Thyroid gland (tissue), 4 donors: ENCODE data around the gene LKAAEAR1. TPM values are rescaled to one million over a fixed set of nuclear protein-coding genes. Genes with fewer than 3 reads are reported as not detected.

Experiments used
- DNase-seq, 2 donors: peaks; one replicate each; pipeline ENCODE4 v3.0.0-alpha.2; 2019
- H3K27ac ChIP-seq, 3 donors: fragments of 200-600 bp; sonication (generic); 1 replicate in 2 of 3; 2 replicates in 1 of 3; pipeline ENCODE4 v1.5.1; 2016 to 2019; ENCODE audit warnings: mild to moderate bottlenecking in 1 of 3, moderate library complexity in 1 of 3
- H3K27me3 ChIP-seq: fragments of 200-600 bp; sonication (generic); one replicate; pipeline ENCODE4 v1.5.1; 2019
- H3K36me3 ChIP-seq, 2 donors: fragments of 200-600 bp; sonication (generic); one replicate each; pipeline ENCODE4 v1.5.1; 2016 to 2019
- H3K4me1 ChIP-seq, 2 donors: fragments of 200-600 bp; sonication (generic); one replicate each; pipeline ENCODE4 v1.5.1; 2017 to 2019
- H3K4me3 ChIP-seq, 3 donors: fragments of 200-600 bp; sonication (generic); replicated peaks in 1 of 3; 1 replicate in 2 of 3; 2 replicates in 1 of 3; pipeline ENCODE4 v1.5.1; 2016; ENCODE audit warnings: mild to moderate bottlenecking in 1 of 3
- H3K9me3 ChIP-seq: fragments of 200-600 bp; sonication (generic); one replicate; pipeline ENCODE4 v1.5.1; 2017
- CTCF ChIP-seq, 6 experiments: fragments of 200-600 bp in 3 of 6; fragments of 450-650 bp in 3 of 6; sonication (generic) in 3 of 6; IDR thresholded peaks; one replicate each; pipeline ENCODE4 v1.5.1; 2016 to 2019; ENCODE audit warnings: antibody characterized with exemption in 6 of 6, mild to moderate bottlenecking in 2 of 6, inconsistent platforms in 1 of 6, moderate library complexity in 1 of 6
- POLR2A ChIP-seq, 2 donors: fragments of 450-650 bp; IDR thresholded peaks; one replicate each; pipeline ENCODE4 v1.6.1; 2017; ENCODE audit warnings: antibody characterized with exemption in 2 of 2, mild to moderate bottlenecking in 2 of 2, moderate library complexity in 1 of 2
- WGBS, 2 donors: methylation state at CpG; one replicate each; pipeline ENCODE4 v1.1.5; 2017; 5-methylcytosine and 5-hydroxymethylcytosine counted together
- intact Hi-C: fragments of 100-400 bp; cut with DNase I; formaldehyde crosslinking; loops from one replicate; pipeline ENCODE4 v1.15.1; 2023
- total RNA-seq, 4 donors: library from RNA; depleted of rRNA; stranded (reverse); fragments of >200 nt; gene quantifications; one replicate each; pipeline ENCODE4 v1.2.3, GENCODE V29; 2016

LKAAEAR1 gene
- total RNA-seq, 4 donors from 2014 or later = 1.3 to 1.7 TPM; not detected in 2

- Histone ChIP-seq H3K9me3 (no peaks in the 10 kb centered on the region), H3K4me3 (no peak overlapping the region), H3K27ac (no peak overlapping the region), H3K27me3 (no peaks in the 10 kb centered on the region), H3K4me1 (peaks cover 8 to 17% of the 10 kb centered on the region in 2 donors), H3K36me3 (peaks cover 0 to 3% of the 10 kb centered on the region in 2 donors)
- no peak for DNase-seq
- no peak for TF ChIP-seq CTCF (IDR thresholded peaks at IDR 0.05)
- no peak for TF ChIP-seq POLR2A (IDR thresholded peaks at IDR 0.05)
- 56 to 73% methylated on average over 3 to 4 of the region's 12 CpGs for WGBS, 2 donors
- intact Hi-C loops = loop anchor here (10.0 kb wide), 1 partner anchor 534 kb away; the partner anchor contains the start of gene PTK6
These were observed 15.6 kb downstream of the LKAAEAR1 start for GRCh38 chr20:64068386-64069208.

- no peaks in the 10 kb centered on the region for H3K9me3 ChIP-seq
- H3K36me3 ChIP-seq = no peaks in the 10 kb centered on the region
- peaks cover 10 to 17% of the 10 kb centered on the region in 2 donors for H3K4me1 ChIP-seq
- no peak overlapping the region for H3K4me3 ChIP-seq
- WGBS, 2 donors = 59 to 80% methylated on average over 5 to 6 of the region's 12 CpGs
- H3K27ac ChIP-seq = no peak overlapping the region
- no peaks in the 10 kb centered on the region for H3K27me3 ChIP-seq
- intact Hi-C loops = loop anchor here (10.0 kb wide), 1 partner anchor 533 kb away; the partner anchor contains the start of gene PTK6
- no peak for DNase-seq
- TF ChIP-seq POLR2A (IDR thresholded peaks at IDR 0.05) (no peak), CTCF (IDR thresholded peaks at IDR 0.05) (no peak)
These were observed 16.4 kb downstream of the LKAAEAR1 start for GRCh38 chr20:64067733-64068307.

GRCh38 chr20:64067005-64067632, 17.1 kb downstream of the LKAAEAR1 start:
- Histone ChIP-seq H3K27ac (no peak overlapping the region), H3K27me3 (no peaks in the 10 kb centered on the region), H3K4me1 (peaks cover 16 to 23% of the 10 kb centered on the region in 2 donors), H3K9me3 (no peaks in the 10 kb centered on the region), H3K36me3 (no peaks in the 10 kb centered on the region), H3K4me3 (no peak overlapping the region)
- DNase-seq = no peak
- 90 to 100% methylated on average over 4 to 5 of the region's 6 CpGs for whole genome bisulfite sequencing, 2 donors
- intact Hi-C loops = loop anchor here (10.0 kb wide), 1 partner anchor 532 kb away; the partner anchor contains the start of gene PTK6
- TF ChIP-seq CTCF (IDR thresholded peaks at IDR 0.05) = no peak
- no peak for TF ChIP-seq POLR2A (IDR thresholded peaks at IDR 0.05)

- no peaks in the 10 kb centered on the region for H3K9me3 ChIP-seq
- H3K27ac ChIP-seq = no peak overlapping the region
- intact Hi-C loops = loop anchor here (10.0 kb wide), 1 partner anchor 531 kb away; the partner anchor contains the start of gene PTK6
- H3K4me3 ChIP-seq = no peak overlapping the region
- H3K36me3 ChIP-seq = no peaks in the 10 kb centered on the region
- 33 to 62% methylated on average over 3 to 5 of the region's 5 CpGs for WGBS, 2 donors
- H3K27me3 ChIP-seq = no peaks in the 10 kb centered on the region
- no peak for DNase-seq
- peaks cover 16 to 24% of the 10 kb centered on the region in 2 donors for H3K4me1 ChIP-seq
- TF ChIP-seq CTCF (IDR thresholded peaks at IDR 0.05) (no peak), POLR2A (IDR thresholded peaks at IDR 0.05) (no peak)
These were observed 18.2 kb downstream of the LKAAEAR1 start for GRCh38 chr20:64065974-64066343.
